ENCODE measurements around the gene SCN10A. TPM values are rescaled to one million over a fixed set of nuclear protein-coding genes. Genes with fewer than 3 reads are reported as not detected.

The SCN10A gene
- total and polyA plus RNA-seq, 2 of the 13 experiments (the other 11 are each of a cell fraction or from before 2014, with no cell fraction given) = not detected

- TF ChIP-seq REST (IDR thresholded peaks at IDR 0.05; ENCODE audit: borderline replicate concordance in 1 of 2, low read depth in 1 of 2, low read length in 2 of 2) (no peak), EEA1 (CRISPR knock-in tag; IDR thresholded peaks at IDR 0.05; ENCODE audit: borderline replicate concordance) (no peak), RARA (CRISPR knock-in tag; IDR thresholded peaks at IDR 0.05) (peak; percentile 80), ZNF644 (CRISPR knock-in tag; IDR thresholded peaks at IDR 0.05; ENCODE audit: low read depth) (peak; percentile 59; the same call in 1 of the 2 replicates)
These were observed 18.1 kb upstream of the SCN10A start (continued) for GRCh38 chr3:38834110-38834509.

DNA sequence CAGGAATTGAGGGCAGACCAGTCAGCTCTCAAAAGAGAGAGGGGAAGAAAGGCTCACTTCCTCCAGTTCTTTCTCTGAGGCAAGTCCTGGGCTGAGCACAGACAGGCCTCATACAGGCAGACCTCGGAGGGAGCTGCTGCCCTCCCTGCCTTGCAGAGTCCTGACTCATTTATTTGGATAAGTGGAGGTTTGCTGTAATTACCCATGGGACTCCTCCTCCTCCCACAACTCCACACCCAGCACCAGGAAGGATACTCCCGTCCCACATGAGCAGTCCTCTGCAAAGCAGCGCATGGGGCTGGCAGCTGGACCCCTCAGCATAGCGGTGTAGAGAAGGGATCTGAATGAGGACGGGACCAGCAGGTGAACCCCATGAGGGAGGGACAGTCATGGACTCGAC is 13.4 kb upstream of the SCN10A start:
- FAIRE-seq = no peak
- in situ Hi-C loops (cut with HindIII; ENCODE audit: extremely low pct_ligation_motif_present, low pct_unique_long_range_greater_than_20kb) (no loop called here), intact Hi-C loops (cut with micrococcal nuclease; ENCODE audit: unreplicated experiment) (loop anchor here (5.0 kb wide), 1 partner anchor 182 kb away; the partner anchor contains the start of gene SCN5A)
- ChIA-PET POLR2A (no interaction called here), CTCF (ENCODE audit: low intra/inter-chr PET ratio, low total read pairs) (no interaction called here)
- Histone ChIP-seq H3K27me3 (ENCODE audit: control insufficient read depth in 1 of 2, insufficient read depth in 2 of 2, low read length in 2 of 2) (no peaks in the 10 kb centered on the region; a peak in 1 of 5 replicates), H3K4me3 (replicated peaks in 1 of 3; ENCODE audit: insufficient read depth in 1 of 3, low read depth in 2 of 3, low read length in 3 of 3) (no peak overlapping the region), H4K20me1 (ENCODE audit: insufficient read depth, low read length) (no peaks in the 10 kb centered on the region), H3K4me2 (ENCODE audit: low read depth, low read length) (no peak overlapping the region), H3K79me2 (ENCODE audit: insufficient read depth, low read length) (no peaks in the 10 kb centered on the region), H3K9me3 (ENCODE audit: low read length) (no peaks in the 10 kb centered on the region), H3K27ac (ENCODE audit: extremely low read length, insufficient read depth, low read length) (no peak overlapping the region), H2AFZ (ENCODE audit: low read length) (no peak overlapping the region), H3K36me3 (replicated peaks in 1 of 2; ENCODE audit: control insufficient read depth in 1 of 2, insufficient read depth in 2 of 2, low read length in 2 of 2) (no peaks in the 10 kb centered on the region), H3K4me1 (ENCODE audit: insufficient read depth, low read length) (peaks cover 5% of the 10 kb centered on the region; the same call in 1 of the 2 replicates), H3K9ac (ENCODE audit: insufficient read depth, low read depth, low read length) (no peak overlapping the region)
- WGBS (ENCODE audit: low lambda C conversion rate) = 11% methylated on average over 5 of the region's 6 CpGs
- peak; percentile 88 for ATAC-seq
- TF ChIP-seq FOSL2 (CRISPR knock-in tag; IDR thresholded peaks at IDR 0.05) (peak; percentile 69), ZNF263 (CRISPR knock-in tag; IDR thresholded peaks at IDR 0.05) (peak; percentile 52), ZSCAN22 (CRISPR knock-in tag; IDR thresholded peaks at IDR 0.05) (no peak), PHF21A (CRISPR knock-in tag; IDR thresholded peaks at IDR 0.05) (no peak), UBTF (CRISPR knock-in tag; IDR thresholded peaks at IDR 0.05) (peak; percentile 47; the same call in 1 of the 2 replicates)
- no TSS peak for BruUV-seq (replicated peaks)
- DNase-seq (ENCODE audit: low spot score) = peak; percentile 39

Data from HepG2 (cell line).